ENCODE measurements around the gene AAR2.

The AAR2 gene

GRCh38 chr20:36230019-36230418, 6.3 kb upstream of the AAR2 start:
- Histone ChIP-seq H2AFZ (ENCODE audit: low read depth) (no peak overlapping the region), H3K4me1 (ENCODE audit: low read depth, poor library complexity, severe bottlenecking) (no peaks in the 10 kb centered on the region), H3K79me2 (ENCODE audit: insufficient read depth, low read depth) (no peaks in the 10 kb centered on the region), H4K20me1 (ENCODE audit: insufficient read depth) (no peaks in the 10 kb centered on the region), H3K27me3 (ENCODE audit: insufficient read depth, low read depth) (no peaks in the 10 kb centered on the region), H3K27ac (no peak overlapping the region), H3K4me2 (no peak overlapping the region), H3K36me3 (ENCODE audit: insufficient read depth) (no peaks in the 10 kb centered on the region), H3K9ac (no peak overlapping the region), H3K4me3 (IDR thresholded peaks at IDR 0.05; ENCODE audit: insufficient read depth, low read depth, low read length) (no peak overlapping the region)
- no peak for TF ChIP-seq CTCF (conservative IDR thresholded peaks at IDR 0.05; ENCODE audit: low read depth, low read length)

GRCh38 chr20:36231331-36231730, 4.9 kb upstream of the AAR2 start:
- H3K9ac ChIP-seq: no peak overlapping the region
- no peak overlapping the region for H3K4me3 ChIP-seq (IDR thresholded peaks at IDR 0.05; ENCODE audit: insufficient read depth, low read depth, low read length)
- peaks cover under 1% of the 10 kb centered on the region for H3K79me2 ChIP-seq (ENCODE audit: insufficient read depth, low read depth)
- H3K4me1 ChIP-seq (ENCODE audit: low read depth, poor library complexity, severe bottlenecking): peaks cover 4% of the 10 kb centered on the region
- no peaks in the 10 kb centered on the region for H3K27me3 ChIP-seq (ENCODE audit: insufficient read depth, low read depth)
- no peaks in the 10 kb centered on the region for H3K36me3 ChIP-seq (ENCODE audit: insufficient read depth)
- no peaks in the 10 kb centered on the region for H4K20me1 ChIP-seq (ENCODE audit: insufficient read depth)
- no peak overlapping the region for H3K4me2 ChIP-seq
- no peak overlapping the region for H2AFZ ChIP-seq (ENCODE audit: low read depth)
- no peak for TF ChIP-seq CTCF (conservative IDR thresholded peaks at IDR 0.05; ENCODE audit: low read depth, low read length)
- H3K27ac ChIP-seq: no peak overlapping the region

- H3K4me2 ChIP-seq: no peak overlapping the region
- H3K27ac ChIP-seq: no peak overlapping the region
Observed at GRCh38 chr20:36234771-36235320, 1.4 kb upstream of the AAR2 start.

GRCh38 chr20:36236786-36237121, 476 bp downstream of the AAR2 start:
- Histone ChIP-seq H3K36me3 (ENCODE audit: insufficient read depth) (peaks cover 15% of the 10 kb centered on the region), H3K27ac (peak overlapping the region; percentile 70), H3K4me2 (peak overlapping the region; percentile 99), H3K27me3 (ENCODE audit: insufficient read depth, low read depth) (no peaks in the 10 kb centered on the region), H3K4me1 (ENCODE audit: low read depth, poor library complexity, severe bottlenecking) (peaks cover 28% of the 10 kb centered on the region), H3K9ac (peak overlapping the region; percentile 88), H4K20me1 (ENCODE audit: insufficient read depth) (0 out of 2 replicates have a peak, but pooled peaks cover 6% of the 10 kb centered on the region), H3K79me2 (ENCODE audit: insufficient read depth, low read depth) (peaks cover 55% of the 10 kb centered on the region), H2AFZ (ENCODE audit: low read depth) (peak overlapping the region; percentile 100), H3K4me3 (IDR thresholded peaks at IDR 0.05; ENCODE audit: insufficient read depth, low read depth, low read length) (peak overlapping the region; percentile 41)
- TF ChIP-seq CTCF (conservative IDR thresholded peaks at IDR 0.05; ENCODE audit: low read depth, low read length): no peak

More at GRCh38 chr20:36234771-36235320, 1.4 kb upstream of the AAR2 start:
- H3K4me3 ChIP-seq (IDR thresholded peaks at IDR 0.05; ENCODE audit: insufficient read depth, low read depth, low read length): no peak overlapping the region
- H3K27me3 ChIP-seq (ENCODE audit: insufficient read depth, low read depth): no peaks in the 10 kb centered on the region
- peaks cover 24% of the 10 kb centered on the region for H3K4me1 ChIP-seq (ENCODE audit: low read depth, poor library complexity, severe bottlenecking)
- H3K36me3 ChIP-seq (ENCODE audit: insufficient read depth): no peaks in the 10 kb centered on the region; the same call in 1 of the 2 replicates
- TF ChIP-seq CTCF (conservative IDR thresholded peaks at IDR 0.05; ENCODE audit: low read depth, low read length): no peak
- H3K9ac ChIP-seq: no peak overlapping the region
- no peak overlapping the region; the same call in 1 of the 2 replicates for H2AFZ ChIP-seq (ENCODE audit: low read depth)
- H3K79me2 ChIP-seq (ENCODE audit: insufficient read depth, low read depth): peaks cover 36% of the 10 kb centered on the region
- H4K20me1 ChIP-seq (ENCODE audit: insufficient read depth): 0 out of 2 replicates have a peak, but pooled peaks cover 6% of the 10 kb centered on the region

Data from KMS-11 (cell line).